HEK293 (cell line): Measurements from ENCODE around the gene INTS15.

Source experiments
- HOXA7 ChIP-seq: sonication (generic); formaldehyde crosslinking; IDR thresholded peaks from 2 replicates; pipeline ENCODE4 v1.8.1; 2022; ENCODE audit warnings: missing genetic modification reagents, borderline replicate concordance
- RBAK ChIP-seq: fragments of 450-650 bp; formaldehyde crosslinking; IDR thresholded peaks from 2 replicates; pipeline ENCODE4 v1.5.1; 2016; ENCODE audit warnings: missing biosample characterization, missing genetic modification characterization
- ZBTB1 ChIP-seq: fragments of 450-650 bp; formaldehyde crosslinking; IDR thresholded peaks from 2 replicates; pipeline ENCODE4 v1.5.1; 2016; ENCODE audit warnings: missing biosample characterization, missing genetic modification characterization
- ZNF416 ChIP-seq: fragments of 450-650 bp; formaldehyde crosslinking; IDR thresholded peaks from 2 replicates; pipeline ENCODE4 v1.5.1; 2016; ENCODE audit warnings: missing biosample characterization, missing genetic modification characterization
- ZNF747 ChIP-seq: fragments of 450-650 bp; formaldehyde crosslinking; IDR thresholded peaks from 2 replicates; pipeline ENCODE4 v1.5.1; 2016; ENCODE audit warnings: missing biosample characterization, missing genetic modification characterization
- TF ChIP-seq, protein P1 (sequence below): fragments of 450-650 bp; formaldehyde crosslinking; IDR thresholded peaks from 2 replicates; pipeline ENCODE4 v1.5.1; 2016; ENCODE audit warnings: missing biosample characterization, missing genetic modification characterization
- TF ChIP-seq, protein P2 (sequence below): fragments of 450-650 bp; formaldehyde crosslinking; IDR thresholded peaks from 2 replicates; pipeline ENCODE4 v1.5.1; 2016; ENCODE audit warnings: missing biosample characterization, missing genetic modification characterization
- TF ChIP-seq, protein P3 (sequence below): fragments of 450-650 bp; formaldehyde crosslinking; IDR thresholded peaks from 2 replicates; pipeline ENCODE4 v1.5.1; 2016; ENCODE audit warnings: missing biosample characterization, missing genetic modification characterization

DNA sequence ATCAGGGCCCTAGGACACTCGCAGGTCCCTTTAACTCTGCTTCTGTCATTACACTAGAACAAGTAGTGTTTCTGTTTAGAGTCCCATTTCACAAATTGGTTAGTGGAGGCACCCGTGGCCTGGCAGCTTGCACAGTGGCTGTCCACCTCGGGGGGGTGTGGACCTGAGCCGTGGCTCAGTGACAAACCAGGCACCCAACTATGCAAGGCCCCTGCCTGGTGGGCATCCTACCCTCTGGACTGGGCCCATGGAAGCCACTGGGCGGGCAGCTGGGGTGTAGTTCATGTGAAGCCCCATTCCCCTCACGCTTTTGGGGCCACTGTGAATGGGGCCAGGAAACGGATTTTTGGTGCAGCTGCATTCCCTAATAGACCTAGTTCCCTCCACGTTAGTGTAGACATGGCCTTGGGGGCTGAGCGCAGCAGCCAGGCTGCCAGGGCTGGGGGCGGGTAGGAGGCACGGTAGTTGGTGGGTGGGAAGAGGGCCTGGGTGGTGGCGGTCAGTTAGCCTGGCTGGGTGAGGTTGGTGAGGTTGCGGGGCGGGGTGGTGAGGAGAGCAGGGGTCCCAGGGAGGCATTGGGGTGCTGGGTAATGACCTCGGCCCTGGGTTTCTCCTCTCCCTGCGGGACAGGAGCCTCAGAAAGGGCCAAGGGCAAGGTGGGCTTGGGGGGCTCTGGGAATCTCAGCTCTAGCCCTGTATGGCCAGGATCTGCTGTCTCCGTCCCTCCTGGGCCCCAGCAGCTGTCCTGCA is 66.0 kb downstream of the INTS15 start:
- TF ChIP-seq ZNF747 (tag by site-specific recombination) (no peak), ZBTB1 (no peak), ZNF416 (tag by site-specific recombination) (no peak), RBAK (no peak), HOXA7 (CRISPR knock-in tag) (no peak)
- TF ChIP-seq, protein P1, sequence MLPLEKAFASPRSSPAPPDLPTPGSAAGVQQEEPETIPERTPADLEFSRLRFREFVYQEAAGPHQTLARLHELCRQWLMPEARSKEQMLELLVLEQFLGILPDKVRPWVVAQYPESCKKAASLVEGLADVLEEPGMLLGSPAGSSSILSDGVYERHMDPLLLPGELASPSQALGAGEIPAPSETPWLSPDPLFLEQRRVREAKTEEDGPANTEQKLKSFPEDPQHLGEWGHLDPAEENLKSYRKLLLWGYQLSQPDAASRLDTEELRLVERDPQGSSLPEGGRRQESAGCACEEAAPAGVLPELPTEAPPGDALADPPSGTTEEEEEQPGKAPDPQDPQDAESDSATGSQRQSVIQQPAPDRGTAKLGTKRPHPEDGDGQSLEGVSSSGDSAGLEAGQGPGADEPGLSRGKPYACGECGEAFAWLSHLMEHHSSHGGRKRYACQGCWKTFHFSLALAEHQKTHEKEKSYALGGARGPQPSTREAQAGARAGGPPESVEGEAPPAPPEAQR (tag by site-specific recombination): no peak
- TF ChIP-seq, protein P2, sequence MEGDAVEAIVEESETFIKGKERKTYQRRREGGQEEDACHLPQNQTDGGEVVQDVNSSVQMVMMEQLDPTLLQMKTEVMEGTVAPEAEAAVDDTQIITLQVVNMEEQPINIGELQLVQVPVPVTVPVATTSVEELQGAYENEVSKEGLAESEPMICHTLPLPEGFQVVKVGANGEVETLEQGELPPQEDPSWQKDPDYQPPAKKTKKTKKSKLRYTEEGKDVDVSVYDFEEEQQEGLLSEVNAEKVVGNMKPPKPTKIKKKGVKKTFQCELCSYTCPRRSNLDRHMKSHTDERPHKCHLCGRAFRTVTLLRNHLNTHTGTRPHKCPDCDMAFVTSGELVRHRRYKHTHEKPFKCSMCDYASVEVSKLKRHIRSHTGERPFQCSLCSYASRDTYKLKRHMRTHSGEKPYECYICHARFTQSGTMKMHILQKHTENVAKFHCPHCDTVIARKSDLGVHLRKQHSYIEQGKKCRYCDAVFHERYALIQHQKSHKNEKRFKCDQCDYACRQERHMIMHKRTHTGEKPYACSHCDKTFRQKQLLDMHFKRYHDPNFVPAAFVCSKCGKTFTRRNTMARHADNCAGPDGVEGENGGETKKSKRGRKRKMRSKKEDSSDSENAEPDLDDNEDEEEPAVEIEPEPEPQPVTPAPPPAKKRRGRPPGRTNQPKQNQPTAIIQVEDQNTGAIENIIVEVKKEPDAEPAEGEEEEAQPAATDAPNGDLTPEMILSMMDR (tag by site-specific recombination): no peak
- TF ChIP-seq, protein P3, sequence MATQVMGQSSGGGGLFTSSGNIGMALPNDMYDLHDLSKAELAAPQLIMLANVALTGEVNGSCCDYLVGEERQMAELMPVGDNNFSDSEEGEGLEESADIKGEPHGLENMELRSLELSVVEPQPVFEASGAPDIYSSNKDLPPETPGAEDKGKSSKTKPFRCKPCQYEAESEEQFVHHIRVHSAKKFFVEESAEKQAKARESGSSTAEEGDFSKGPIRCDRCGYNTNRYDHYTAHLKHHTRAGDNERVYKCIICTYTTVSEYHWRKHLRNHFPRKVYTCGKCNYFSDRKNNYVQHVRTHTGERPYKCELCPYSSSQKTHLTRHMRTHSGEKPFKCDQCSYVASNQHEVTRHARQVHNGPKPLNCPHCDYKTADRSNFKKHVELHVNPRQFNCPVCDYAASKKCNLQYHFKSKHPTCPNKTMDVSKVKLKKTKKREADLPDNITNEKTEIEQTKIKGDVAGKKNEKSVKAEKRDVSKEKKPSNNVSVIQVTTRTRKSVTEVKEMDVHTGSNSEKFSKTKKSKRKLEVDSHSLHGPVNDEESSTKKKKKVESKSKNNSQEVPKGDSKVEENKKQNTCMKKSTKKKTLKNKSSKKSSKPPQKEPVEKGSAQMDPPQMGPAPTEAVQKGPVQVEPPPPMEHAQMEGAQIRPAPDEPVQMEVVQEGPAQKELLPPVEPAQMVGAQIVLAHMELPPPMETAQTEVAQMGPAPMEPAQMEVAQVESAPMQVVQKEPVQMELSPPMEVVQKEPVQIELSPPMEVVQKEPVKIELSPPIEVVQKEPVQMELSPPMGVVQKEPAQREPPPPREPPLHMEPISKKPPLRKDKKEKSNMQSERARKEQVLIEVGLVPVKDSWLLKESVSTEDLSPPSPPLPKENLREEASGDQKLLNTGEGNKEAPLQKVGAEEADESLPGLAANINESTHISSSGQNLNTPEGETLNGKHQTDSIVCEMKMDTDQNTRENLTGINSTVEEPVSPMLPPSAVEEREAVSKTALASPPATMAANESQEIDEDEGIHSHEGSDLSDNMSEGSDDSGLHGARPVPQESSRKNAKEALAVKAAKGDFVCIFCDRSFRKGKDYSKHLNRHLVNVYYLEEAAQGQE (tag by site-specific recombination): no peak
